Lung (tissue), 12 donors: Measurements from ENCODE around the gene DMBX1. TPM values are rescaled to one million over a fixed set of nuclear protein-coding genes. Genes with fewer than 3 reads are reported as not detected.

Source experiments
- ATAC-seq: fragments of 200-7000 bp; cut with Tn5 transposase; one replicate; pipeline ENCODE4 v1.9.1; 2020; ENCODE audit warnings: moderate number of reproducible peaks; ENCODE audit not compliant: insufficient read depth, low FRiP score
- DNase-seq, 3 donors: peaks; one replicate each; pipeline ENCODE4 v3.0.0-alpha.2; 2013 to 2017
- H3K27ac ChIP-seq, 2 donors: one replicate each; pipeline ENCODE4 v1.5.1; 2013; ENCODE audit warnings: mild to moderate bottlenecking in 2 of 2, moderate library complexity in 2 of 2, control low read depth in 1 of 2, inconsistent platforms in 1 of 2, low read depth in 1 of 2, low read length in 1 of 2
- H3K27me3 ChIP-seq, 3 donors: one replicate each; pipeline ENCODE4 v1.5.1; 2013; ENCODE audit warnings: low read length in 2 of 3; ENCODE audit not compliant: control insufficient read depth in 3 of 3, insufficient read depth in 3 of 3
- H3K36me3 ChIP-seq, 4 donors: one replicate each; pipeline ENCODE4 v1.5.1; 2013; ENCODE audit warnings: low read length in 4 of 4, mild to moderate bottlenecking in 1 of 4, moderate library complexity in 1 of 4; ENCODE audit not compliant: control insufficient read depth in 4 of 4, insufficient read depth in 4 of 4
- H3K4me1 ChIP-seq, 5 donors: one replicate each; pipeline ENCODE4 v1.5.1; 2013; ENCODE audit warnings: low read length in 5 of 5, mild to moderate bottlenecking in 2 of 5, moderate library complexity in 1 of 5; ENCODE audit not compliant: control insufficient read depth in 5 of 5, insufficient read depth in 5 of 5
- H3K4me3 ChIP-seq: one replicate; pipeline ENCODE4 v1.5.1; 2013; ENCODE audit warnings: mild to moderate bottlenecking, control low read depth, moderate library complexity
- H3K9ac ChIP-seq, 2 donors: one replicate each; pipeline ENCODE4 v1.5.1; 2013; ENCODE audit warnings: low read length in 2 of 2, control low read depth in 1 of 2; ENCODE audit not compliant: insufficient read depth in 1 of 2
- H3K9me3 ChIP-seq, 4 donors: one replicate each; pipeline ENCODE4 v1.5.1; 2013; ENCODE audit warnings: low read length in 3 of 4, mild to moderate bottlenecking in 1 of 4, moderate library complexity in 1 of 4; ENCODE audit not compliant: control insufficient read depth in 4 of 4, insufficient read depth in 3 of 4
- WGBS, 2 donors: extraction: QIAGEN DNeasy Blood & Tissue Kit; methylation state at CpG; one replicate each; pipeline ENCODE4 v1.1.7; 2013; 5-methylcytosine and 5-hydroxymethylcytosine counted together
- polyA plus RNA-seq, 2 donors: library from polyadenylated mRNA; stranded (reverse); fragments of 200-250 nt; gene quantifications; one replicate each; pipeline ENCODE4 v1.2.1, GENCODE V29; 2013
- total RNA-seq, 2 donors: library from RNA; depleted of rRNA in 1 of 2; stranded (reverse); fragments of >200 nt in 1 of 2; gene quantifications; one replicate each; pipeline ENCODE4 v1.2.1, GENCODE V29; 2014 to 2021
- TF ChIP-seq, protein P1 (sequence below): IDR thresholded peaks from 2 replicates; pipeline ENCODE4 v1.5.1; 2012; ENCODE audit warnings: mild to moderate bottlenecking; ENCODE audit errors: control extremely low read depth, extremely low read depth
- donor health status: control.
- donor health status: control.
- donor health status: Bipolar disorder and iron deficiency.
- donor health status: healthy.
- donor health status: DM: yes; HTN: yes; CAD: no.

The DMBX1 gene
- total and polyA plus RNA-seq, 4 donors = 0.01 to 0.09 TPM; not detected in 2

DNA sequence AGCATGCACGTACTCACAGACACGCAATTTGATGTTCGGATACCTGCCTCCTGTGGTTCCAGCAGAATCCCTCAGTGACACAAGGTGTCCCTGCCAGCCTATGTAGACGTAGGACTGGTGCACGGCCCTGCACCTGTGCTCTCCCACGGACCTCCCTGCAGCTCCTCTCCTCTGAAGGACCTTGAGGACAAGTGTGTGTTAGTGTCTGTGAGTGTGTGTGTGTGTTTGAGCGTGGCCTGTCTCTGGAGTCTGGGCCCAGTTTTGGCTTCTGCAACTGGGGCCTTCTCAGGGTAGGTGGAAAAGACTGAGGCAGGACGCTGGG is 22.5 kb upstream of the DMBX1 start:
- WGBS, 2 donors = 46 to 47% methylated on average over 8 of the region's 8 CpGs
- Histone ChIP-seq H3K27ac (no peak overlapping the region), H3K27me3 (peaks cover 3 to 29% (median 25%) of the 10 kb centered on the region in 3 donors), H3K36me3 (no peaks in the 10 kb centered on the region), H3K9me3 (peaks cover 0 to 2% (median 0%) of the 10 kb centered on the region in 4 donors), H3K9ac (no peak overlapping the region), H3K4me1 (peaks cover 0 to 9% (median 5%) of the 10 kb centered on the region in 5 donors), H3K4me3 (no peak overlapping the region)
- no peak for DNase-seq
- TF ChIP-seq, protein P1, sequence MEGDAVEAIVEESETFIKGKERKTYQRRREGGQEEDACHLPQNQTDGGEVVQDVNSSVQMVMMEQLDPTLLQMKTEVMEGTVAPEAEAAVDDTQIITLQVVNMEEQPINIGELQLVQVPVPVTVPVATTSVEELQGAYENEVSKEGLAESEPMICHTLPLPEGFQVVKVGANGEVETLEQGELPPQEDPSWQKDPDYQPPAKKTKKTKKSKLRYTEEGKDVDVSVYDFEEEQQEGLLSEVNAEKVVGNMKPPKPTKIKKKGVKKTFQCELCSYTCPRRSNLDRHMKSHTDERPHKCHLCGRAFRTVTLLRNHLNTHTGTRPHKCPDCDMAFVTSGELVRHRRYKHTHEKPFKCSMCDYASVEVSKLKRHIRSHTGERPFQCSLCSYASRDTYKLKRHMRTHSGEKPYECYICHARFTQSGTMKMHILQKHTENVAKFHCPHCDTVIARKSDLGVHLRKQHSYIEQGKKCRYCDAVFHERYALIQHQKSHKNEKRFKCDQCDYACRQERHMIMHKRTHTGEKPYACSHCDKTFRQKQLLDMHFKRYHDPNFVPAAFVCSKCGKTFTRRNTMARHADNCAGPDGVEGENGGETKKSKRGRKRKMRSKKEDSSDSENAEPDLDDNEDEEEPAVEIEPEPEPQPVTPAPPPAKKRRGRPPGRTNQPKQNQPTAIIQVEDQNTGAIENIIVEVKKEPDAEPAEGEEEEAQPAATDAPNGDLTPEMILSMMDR = no peak
- ATAC-seq = no peak

DNA sequence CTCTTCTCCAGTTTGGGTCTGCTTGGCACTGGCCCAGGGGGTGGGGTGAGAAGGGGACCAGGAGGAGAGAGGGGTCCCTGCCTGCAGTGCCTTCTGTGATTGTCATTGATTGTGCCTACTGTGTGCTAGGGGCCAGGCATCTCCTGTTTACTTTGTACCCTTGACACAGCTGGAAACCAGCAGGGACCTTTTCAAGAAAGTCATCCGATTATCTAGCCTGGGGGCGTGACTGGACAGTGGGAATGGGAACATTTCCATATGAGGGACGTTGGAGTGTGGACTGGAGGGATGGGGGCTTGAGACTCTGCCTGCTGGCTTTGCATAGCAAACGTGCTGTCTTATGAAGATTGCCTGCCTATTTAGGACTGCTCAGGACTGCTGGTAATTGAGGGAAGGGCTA is 19.8 kb upstream of the DMBX1 start:
- H3K36me3 ChIP-seq = no peaks in the 10 kb centered on the region
- DNase-seq (no peak), ATAC-seq (no peak)
- 50 to 56% methylated on average over 4 of the region's 4 CpGs for WGBS, 2 donors
- peaks cover 0 to 2% (median 0%) of the 10 kb centered on the region in 4 donors for H3K9me3 ChIP-seq
- TF ChIP-seq, protein P1 = no peak
- no peak overlapping the region for H3K27ac ChIP-seq
- peaks cover 0 to 9% (median 5%) of the 10 kb centered on the region in 5 donors for H3K4me1 ChIP-seq
- H3K27me3 ChIP-seq = peaks cover 3 to 51% (median 24%) of the 10 kb centered on the region in 3 donors
- no peak overlapping the region for H3K4me3 ChIP-seq
- H3K9ac ChIP-seq = no peak overlapping the region

DNA sequence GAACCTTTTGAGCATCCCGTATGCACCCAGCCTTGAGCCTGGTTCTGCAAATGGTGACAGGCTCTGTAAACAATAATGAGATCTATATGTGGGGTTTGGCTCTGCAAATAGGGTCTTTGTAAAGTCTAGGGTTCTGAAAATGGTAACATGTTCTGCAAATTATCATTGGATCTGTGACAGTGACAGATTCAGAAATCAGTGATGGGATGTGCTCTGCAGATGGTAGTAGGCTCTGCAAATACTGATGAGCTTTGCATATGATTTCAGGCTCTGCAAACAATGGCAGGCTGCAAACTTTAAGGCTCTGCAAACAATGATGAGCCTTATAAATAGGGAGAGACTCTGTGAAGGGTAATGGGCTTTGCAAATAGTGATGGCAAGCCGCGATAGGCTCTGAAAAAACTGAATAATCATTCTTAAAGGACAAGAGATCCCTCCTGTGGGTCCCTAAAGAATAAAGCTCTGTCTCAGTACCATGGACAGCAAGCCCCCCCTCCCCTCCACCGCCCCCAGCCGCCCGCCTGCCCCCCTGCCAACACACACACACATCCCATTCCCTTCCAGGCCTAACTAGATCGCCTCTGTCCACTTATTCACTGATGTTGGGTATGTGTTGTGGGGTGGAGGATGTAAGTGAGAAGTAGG is 17.7 kb upstream of the DMBX1 start:
- H3K4me3 ChIP-seq = no peak overlapping the region
- TF ChIP-seq, protein P1 = no peak
- H3K9ac ChIP-seq = no peak overlapping the region
- H3K36me3 ChIP-seq = no peaks in the 10 kb centered on the region
- H3K27ac ChIP-seq = no peak overlapping the region
- peaks cover 3 to 53% (median 23%) of the 10 kb centered on the region in 3 donors for H3K27me3 ChIP-seq
- peaks cover 0 to 2% (median 0%) of the 10 kb centered on the region in 4 donors for H3K9me3 ChIP-seq
- DNase-seq (no peak), ATAC-seq (no peak)
- peaks cover 0 to 5% (median 2%) of the 10 kb centered on the region in 5 donors for H3K4me1 ChIP-seq
- WGBS, 2 donors = 63 to 70% methylated on average over 7 of the region's 7 CpGs
